Spleen (tissue), 7 donors: Measurements from ENCODE around the gene MAPK8IP3.

ENCODE experiments used
- CTCF ChIP-seq, 11 experiments: fragments of 200-600 bp in 7 of 11; fragments of 450-650 bp in 4 of 11; sonication (generic) in 4 of 11; IDR thresholded peaks in 8 of 11; conservative IDR thresholded peaks in 3 of 11; 1 replicate in 7 of 11; 2 replicates in 4 of 11; pipeline versions ENCODE4 v1.4.0 to v1.8.0; 2016 to 2021; ENCODE audit warnings: antibody characterized with exemption in 11 of 11, inconsistent platforms in 4 of 11, mild to moderate bottlenecking in 1 of 11
- POLR2A ChIP-seq, 3 donors: fragments of 450-650 bp; IDR thresholded peaks; one replicate each; pipeline ENCODE4 v1.5.1; 2017; ENCODE audit warnings: antibody characterized with exemption in 3 of 3, mild to moderate bottlenecking in 1 of 3
- donor health status: DM: no; HTN: no; CAD: no; lungs with moderate emphysema.
- donor health status: DM: no; HTN: no; CAD: no.
- donor health status: DM: no; HTN: no; CAD: no.

- TF ChIP-seq CTCF (IDR thresholded peaks at IDR 0.05 in 8 of 11, conservative IDR thresholded peaks at IDR 0.05 in 3 of 11) (no peak), POLR2A (IDR thresholded peaks at IDR 0.05) (no peak)
These were observed 111.2 kb downstream of the MAPK8IP3 start for GRCh38 chr16:1817276-1817589.
